ENCODE results near the gene ZBED6. TPM values are rescaled to one million over a fixed set of nuclear protein-coding genes. Genes with fewer than 3 reads are reported as not detected.
"Not testable (repeated sequence)": the region's sequence is repeated elsewhere in the genome, so short reads cannot be mapped to it uniquely, and the experiment has no call there.

The ZBED6 gene, protein sequence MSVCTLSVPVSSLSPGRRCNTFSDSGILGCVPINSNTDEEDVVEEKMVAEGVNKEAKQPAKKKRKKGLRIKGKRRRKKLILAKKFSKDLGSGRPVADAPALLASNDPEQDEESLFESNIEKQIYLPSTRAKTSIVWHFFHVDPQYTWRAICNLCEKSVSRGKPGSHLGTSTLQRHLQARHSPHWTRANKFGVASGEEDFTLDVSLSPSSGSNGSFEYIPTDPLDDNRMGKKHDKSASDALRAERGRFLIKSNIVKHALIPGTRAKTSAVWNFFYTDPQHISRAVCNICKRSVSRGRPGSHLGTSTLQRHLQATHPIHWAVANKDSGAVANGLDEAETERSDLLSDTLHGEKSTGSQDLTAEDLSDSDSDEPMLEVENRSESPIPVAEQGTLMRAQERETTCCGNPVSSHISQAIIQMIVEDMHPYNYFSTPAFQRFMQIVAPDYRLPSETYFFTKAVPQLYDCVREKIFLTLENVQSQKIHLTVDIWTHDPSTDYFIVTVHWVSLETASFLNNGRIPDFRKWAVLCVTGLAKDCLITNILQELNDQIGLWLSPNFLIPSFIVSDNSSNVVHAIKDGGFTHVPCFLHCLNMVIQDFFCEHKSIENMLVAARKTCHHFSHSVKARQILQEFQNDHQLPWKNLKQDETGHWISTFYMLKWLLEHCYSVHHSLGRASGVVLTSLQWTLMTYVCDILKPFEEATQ (N-terminal part only)
- 10 to 100 TPM; 16.4 to 19.3 TPM for total RNA-seq

DNA sequence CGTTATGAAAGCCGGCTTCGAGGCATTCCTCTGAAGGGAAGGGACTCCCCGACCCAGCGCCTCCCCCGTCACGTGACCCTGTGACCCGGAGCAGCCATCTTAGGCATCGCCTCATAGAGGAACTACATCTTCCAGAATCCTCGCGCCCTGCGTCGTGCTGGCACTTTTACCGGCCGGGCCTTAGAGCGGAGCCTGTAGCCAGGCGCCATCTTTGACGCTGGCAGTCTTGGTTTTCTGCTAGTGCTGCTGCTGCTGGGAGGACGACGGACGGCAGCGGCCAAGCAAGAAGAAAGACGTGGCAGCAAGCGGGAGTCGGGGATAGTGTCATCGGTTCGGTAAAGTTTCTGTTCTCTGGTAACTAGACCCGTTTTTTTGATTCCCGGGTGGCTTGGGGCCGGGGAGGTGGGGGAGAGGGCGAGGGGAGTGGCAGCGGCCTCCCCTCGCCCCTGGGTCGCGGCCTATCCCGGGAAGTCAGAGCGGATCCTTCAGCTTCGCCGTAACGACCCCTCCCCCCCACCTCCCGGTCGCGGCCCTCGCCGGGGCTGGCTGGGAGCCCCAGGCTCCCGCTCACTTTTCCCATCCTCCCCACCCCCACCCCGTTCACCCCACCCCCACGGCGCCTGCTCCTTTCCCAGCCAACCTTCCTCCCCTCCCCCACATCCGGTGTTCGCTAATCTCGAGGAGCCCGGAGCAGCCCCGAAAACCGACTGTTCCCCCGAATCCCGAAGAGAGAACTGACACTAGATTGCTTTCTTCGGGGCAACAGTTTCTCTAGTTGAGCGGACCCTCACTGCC, at the start of gene ZBED6, which contains the start of gene ZC3H11A:
ZBED6 (plus strand) TSS at position 183 of the 795 bp plus-strand sequence. CDS start 1,900 bp downstream, outside the sequence.
ZC3H11A (plus strand) TSS at position 183 of the 795 bp plus-strand sequence. CDS start 21,448 bp downstream, outside the sequence.
- Mint-ChIP-seq H3K4me1 (peaks cover 45% of the 10 kb centered on the region), H3K9me3 (ENCODE audit: low read depth) (peaks cover 2% of the 10 kb centered on the region), H3K36me3 (ENCODE audit: low read depth) (peaks cover 42% of the 10 kb centered on the region), H3K4me3 (peak within 1 kb of the TSS; percentile 86), H3K27me3 (no peaks in the 10 kb centered on the region), H3K27ac (peak within 1 kb of the TSS; percentile 96)
- CTCF ChIA-PET, result no interaction called here
- intact Hi-C loops (cut with DNase I, micrococcal nuclease), result loop anchor here (1.0 to 10.0 kb wide), 7 partner anchors 29 to 791 kb away; partner anchors contain the start of genes LAX1 (in 2 of the 2), SNRPE (in 2 of the 2), ATP2B4 (in 1 of the 2) and PPP1R15B (in 1 of the 2)
- POLR2A ChIA-PET, result no interaction called here
- DNase-seq (peak; percentile 99), ATAC-seq (peak; percentile 99)

DNA sequence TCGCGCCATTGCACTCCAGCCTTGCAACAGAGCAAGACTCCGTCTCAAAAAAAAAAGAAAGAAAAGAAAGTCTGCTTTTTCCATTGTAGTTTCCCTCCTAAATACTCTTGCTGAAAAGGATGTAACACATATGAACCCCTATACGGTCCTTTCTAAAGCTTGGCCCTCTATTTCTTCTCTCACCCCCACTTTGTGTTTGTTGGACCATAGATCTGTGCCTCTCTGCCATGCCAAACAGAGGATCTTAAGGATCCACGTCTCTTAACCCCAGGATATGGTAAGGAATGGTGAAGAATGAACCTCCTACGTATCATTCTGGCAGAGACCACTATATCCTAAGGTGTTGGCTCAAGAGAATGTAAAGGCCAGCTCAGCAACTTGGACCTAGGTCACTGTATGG, 49.1 kb upstream of the ZBED6 start:
- Mint-ChIP-seq H3K27me3 (no peaks in the 10 kb centered on the region), H3K4me3 (no peak overlapping the region), H3K36me3 (ENCODE audit: low read depth) (no peaks in the 10 kb centered on the region), H3K9me3 (ENCODE audit: low read depth) (no peaks in the 10 kb centered on the region), H3K27ac (no peak overlapping the region), H3K4me1 (peaks cover 21% of the 10 kb centered on the region)
- ChIA-PET CTCF (interaction anchor here (0.6 to 1.2 kb wide), 2 partner anchors 18 to 184 kb away, joined by 4 read pairs; no protein-coding TSS in a partner anchor), POLR2A (interaction anchor here (0.6 kb wide), 1 partner anchor 94 kb away, joined by 3 read pairs; no protein-coding TSS in a partner anchor)
- ATAC-seq (no peak), DNase-seq (no peak)
- intact Hi-C loops (cut with DNase I, micrococcal nuclease), result no loop called here

DNA sequence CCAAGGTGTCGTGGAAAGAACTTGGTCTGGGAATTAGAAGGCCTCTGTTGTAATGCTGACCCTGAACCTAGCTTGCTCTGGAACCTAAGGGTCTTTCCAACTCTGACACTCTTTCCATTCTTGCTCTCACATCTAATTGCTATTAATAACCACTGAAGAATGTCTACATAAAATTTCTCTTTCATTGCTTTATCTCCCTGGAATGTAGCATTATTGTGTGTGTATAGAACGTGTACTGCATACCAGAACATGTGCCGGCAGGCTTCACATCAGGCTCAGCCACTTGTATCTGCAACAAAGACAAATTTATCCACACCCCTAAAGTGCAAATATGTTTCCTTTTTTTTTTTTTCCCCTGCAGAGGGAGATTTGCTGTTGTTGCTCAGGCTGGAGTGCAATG, 44.4 kb upstream of the ZBED6 start:
- peaks cover 21% of the 10 kb centered on the region for H3K4me1 Mint-ChIP-seq
- H3K9me3 Mint-ChIP-seq (ENCODE audit: low read depth), result no peaks in the 10 kb centered on the region
- no peak for DNase-seq
- no peak for ATAC-seq
- ChIA-PET CTCF (no interaction called here), POLR2A (no interaction called here)
- intact Hi-C loops (cut with DNase I, micrococcal nuclease), result no loop called here
- no peak overlapping the region for H3K4me3 Mint-ChIP-seq
- H3K27me3 Mint-ChIP-seq, result no peaks in the 10 kb centered on the region
- no peak overlapping the region for H3K27ac Mint-ChIP-seq
- H3K36me3 Mint-ChIP-seq (ENCODE audit: low read depth), result no peaks in the 10 kb centered on the region

DNA sequence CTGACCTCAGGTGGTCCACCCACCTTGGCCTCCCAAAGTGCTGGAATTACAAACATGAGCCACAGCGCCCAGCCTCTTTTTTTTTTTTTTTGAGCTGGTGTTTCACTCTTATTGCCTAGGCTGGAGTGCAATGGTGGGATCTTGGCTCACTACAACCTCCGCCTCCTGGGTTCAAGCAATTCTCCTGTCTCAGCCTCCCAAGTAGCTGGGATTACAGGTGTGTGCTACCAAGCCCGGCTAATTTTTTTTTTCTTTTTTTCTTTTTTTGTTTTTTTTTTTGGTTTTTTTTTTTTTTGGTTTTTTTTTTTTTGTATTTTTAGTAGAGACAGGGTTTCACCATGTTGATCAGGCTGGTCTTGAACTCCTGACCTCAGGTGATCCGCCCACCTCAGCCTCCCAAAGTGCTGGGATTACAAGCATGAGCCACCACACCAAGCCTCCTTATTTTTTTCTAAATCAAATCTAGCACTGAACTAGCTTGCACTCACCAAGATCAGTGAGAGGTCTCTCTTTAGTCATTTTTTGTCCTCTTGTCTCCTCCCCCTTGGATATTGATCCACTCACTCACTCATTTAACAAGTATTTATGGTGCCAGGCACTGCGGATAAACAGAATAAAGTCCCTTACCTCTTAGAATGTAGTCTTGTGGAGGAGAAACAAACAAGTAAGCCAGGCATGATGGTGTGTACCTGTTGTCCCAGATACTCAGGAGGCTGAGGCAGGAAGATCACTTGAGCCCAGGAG, 43.6 kb upstream of the ZBED6 start:
- H3K27me3 Mint-ChIP-seq, result not testable (repeated sequence)
- POLR2A ChIA-PET, result interaction anchor here (0.6 kb wide), 2 partner anchors 18 to 149 kb away, joined by 3 read pairs; no protein-coding TSS in a partner anchor

GRCh38 chr1:203754455-203754864, 41.0 kb upstream of the ZBED6 start:
- Mint-ChIP-seq H3K27me3 (no peaks in the 10 kb centered on the region), H3K9me3 (ENCODE audit: low read depth) (no peaks in the 10 kb centered on the region), H3K27ac (peak overlapping the region; percentile 88), H3K36me3 (ENCODE audit: low read depth) (no peaks in the 10 kb centered on the region), H3K4me1 (peaks cover 29% of the 10 kb centered on the region), H3K4me3 (peak overlapping the region; percentile 4)
- intact Hi-C loops (cut with DNase I, micrococcal nuclease), result no loop called here
- CTCF ChIA-PET, result interaction anchor here (0.7 to 0.9 kb wide), 3 partner anchors 11 to 19 kb away, joined by 3 read pairs; no protein-coding TSS in a partner anchor
- DNase-seq, result peak; percentile 45
- ATAC-seq, result peak; percentile 82
- POLR2A ChIA-PET, result interaction anchor here (0.9 kb wide), 1 partner anchor 10 kb away, joined by 3 read pairs; the partner anchor contains the start of gene LAX1

More for the DNA sequence above, 43.6 kb upstream of the ZBED6 start:
- H3K27ac Mint-ChIP-seq; CTCF ChIA-PET; DNase-seq; H3K4me3 Mint-ChIP-seq; H3K9me3 Mint-ChIP-seq (ENCODE audit: low read depth); H3K36me3 Mint-ChIP-seq (ENCODE audit: low read depth); ATAC-seq; intact Hi-C loops (cut with DNase I, micrococcal nuclease): not testable (repeated sequence)
- H3K4me1 Mint-ChIP-seq, result peaks cover 26% of the 10 kb centered on the region

DNA sequence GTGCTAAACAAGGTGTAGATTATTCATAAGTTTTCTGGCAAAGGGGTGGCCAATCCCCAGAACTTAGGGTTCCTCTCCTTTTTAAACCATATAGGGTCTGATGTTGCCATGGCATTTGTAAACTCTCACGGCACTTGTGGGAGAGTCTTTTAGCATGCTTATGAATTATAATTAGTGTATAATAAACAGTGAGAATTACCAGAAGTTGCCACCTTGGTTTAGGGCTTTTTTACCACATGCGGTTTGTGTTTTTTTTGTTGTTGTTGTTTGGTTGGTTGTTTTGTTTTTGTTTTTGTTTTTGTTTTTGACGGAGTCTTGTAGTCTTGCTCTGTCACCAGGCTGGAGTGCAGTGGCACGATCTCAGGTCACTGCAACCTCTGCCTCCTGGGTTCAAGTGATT, 39.4 kb upstream of the ZBED6 start:
- ATAC-seq (no peak), DNase-seq (no peak)
- peak overlapping the region; percentile 31 for H3K27ac Mint-ChIP-seq
- no peaks in the 10 kb centered on the region for H3K27me3 Mint-ChIP-seq
- peaks cover 29% of the 10 kb centered on the region for H3K4me1 Mint-ChIP-seq
- H3K9me3 Mint-ChIP-seq (ENCODE audit: low read depth), result no peaks in the 10 kb centered on the region
- intact Hi-C loops (cut with DNase I, micrococcal nuclease), result no loop called here
- no peaks in the 10 kb centered on the region for H3K36me3 Mint-ChIP-seq (ENCODE audit: low read depth)
- ChIA-PET CTCF (interaction anchor here (1.3 kb wide), 1 partner anchor 9 kb away, joined by 7 read pairs; the partner anchor contains the start of gene LAX1), POLR2A (no interaction called here)
- H3K4me3 Mint-ChIP-seq, result no peak overlapping the region

DNA sequence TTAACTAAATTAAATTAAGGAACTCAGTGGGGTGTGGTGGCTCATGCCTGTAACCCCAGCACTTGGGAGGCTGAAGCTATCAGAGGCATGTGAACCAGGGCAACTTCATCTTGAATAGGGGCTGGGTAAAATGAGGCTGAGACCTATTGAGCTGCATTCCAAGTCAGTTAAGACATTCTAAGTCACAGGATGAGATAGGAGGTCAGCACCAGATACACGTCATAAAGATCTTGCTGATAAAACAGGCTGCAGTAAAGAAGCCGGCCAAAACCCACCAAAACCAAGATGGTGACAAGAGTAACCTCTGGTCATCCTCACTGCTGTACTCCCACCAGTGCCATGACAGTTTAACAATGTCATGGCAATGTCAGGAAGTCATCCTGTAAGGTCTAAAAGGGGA, 36.7 kb upstream of the ZBED6 start:
- H3K27me3 Mint-ChIP-seq; H3K9me3 Mint-ChIP-seq (ENCODE audit: low read depth); CTCF ChIA-PET; H3K4me3 Mint-ChIP-seq; intact Hi-C loops (cut with DNase I, micrococcal nuclease); ATAC-seq; DNase-seq; H3K36me3 Mint-ChIP-seq (ENCODE audit: low read depth); H3K27ac Mint-ChIP-seq; POLR2A ChIA-PET: not testable (repeated sequence)
- H3K4me1 Mint-ChIP-seq, result peaks cover 37% of the 10 kb centered on the region

- intact Hi-C loops (cut with DNase I, micrococcal nuclease), result no loop called here
Observed at GRCh38 chr1:203760506-203760905, 34.9 kb upstream of the ZBED6 start.

DNA sequence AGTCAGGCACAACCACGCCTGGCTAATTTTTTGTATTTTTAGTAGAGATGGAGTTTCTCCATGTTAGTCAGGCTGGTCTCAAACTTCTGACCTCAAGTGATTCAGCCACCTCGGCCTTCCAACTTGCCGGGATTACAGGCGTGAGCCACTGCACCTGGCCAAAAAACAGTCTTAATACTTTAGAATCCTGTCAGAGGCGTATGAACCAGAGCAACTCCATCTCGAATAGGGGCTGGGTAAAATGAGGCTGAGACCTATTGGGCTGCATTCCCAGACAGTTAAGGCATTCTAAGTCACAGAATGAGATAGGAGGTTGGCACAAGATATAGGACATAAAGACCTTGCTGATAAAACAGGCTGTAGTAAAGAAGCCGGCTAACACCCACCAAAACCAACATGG, 33.5 kb upstream of the ZBED6 start:
- H3K9me3 Mint-ChIP-seq (ENCODE audit: low read depth); DNase-seq; H3K27me3 Mint-ChIP-seq; POLR2A ChIA-PET; intact Hi-C loops (cut with DNase I, micrococcal nuclease); H3K4me3 Mint-ChIP-seq; CTCF ChIA-PET; H3K27ac Mint-ChIP-seq; ATAC-seq; H3K36me3 Mint-ChIP-seq (ENCODE audit: low read depth): not testable (repeated sequence)
- peaks cover 31% of the 10 kb centered on the region for H3K4me1 Mint-ChIP-seq

More at GRCh38 chr1:203760506-203760905, 34.9 kb upstream of the ZBED6 start:
- ATAC-seq (no peak), DNase-seq (no peak)
- ChIA-PET CTCF (interaction anchor here (0.7 kb wide), 2 partner anchors 17 to 289 kb away, joined by 3 read pairs; no protein-coding TSS in a partner anchor), POLR2A (no interaction called here)
- H3K27ac Mint-ChIP-seq, result no peak overlapping the region
- H3K4me1 Mint-ChIP-seq, result peaks cover 36% of the 10 kb centered on the region
- no peaks in the 10 kb centered on the region for H3K27me3 Mint-ChIP-seq
- H3K9me3 Mint-ChIP-seq (ENCODE audit: low read depth), result no peaks in the 10 kb centered on the region
- no peak overlapping the region for H3K4me3 Mint-ChIP-seq
- peaks cover 3% of the 10 kb centered on the region for H3K36me3 Mint-ChIP-seq (ENCODE audit: low read depth)

GRCh38 chr1:203763505-203763904, 31.9 kb upstream of the ZBED6 start:
- H3K9me3 Mint-ChIP-seq (ENCODE audit: low read depth), result no peaks in the 10 kb centered on the region
- peaks cover 15% of the 10 kb centered on the region for H3K36me3 Mint-ChIP-seq (ENCODE audit: low read depth)
- POLR2A ChIA-PET, result no interaction called here
- CTCF ChIA-PET, result interaction anchor here (0.5 to 1.2 kb wide), 5 partner anchors 22 to 1466 kb away, joined by 3 to 4 read pairs (median 3); no protein-coding TSS in a partner anchor
- peak overlapping the region; percentile 99 for H3K27ac Mint-ChIP-seq
- H3K27me3 Mint-ChIP-seq, result no peaks in the 10 kb centered on the region
- H3K4me3 Mint-ChIP-seq, result no peak overlapping the region
- no peak for ATAC-seq
- peaks cover 39% of the 10 kb centered on the region for H3K4me1 Mint-ChIP-seq
- DNase-seq, result no peak
- intact Hi-C loops (cut with DNase I, micrococcal nuclease), result no loop called here

All from activated CD4-positive, alpha-beta T cell treated with anti-CD3 and anti-CD28 coated beads for 36 hours (primary cell).